ENCODE data around the gene NUP42.
"Not testable (repeated sequence)": the region's sequence is repeated elsewhere in the genome, so short reads cannot be mapped to it uniquely, and the experiment has no call there.

The NUP42 gene

DNA sequence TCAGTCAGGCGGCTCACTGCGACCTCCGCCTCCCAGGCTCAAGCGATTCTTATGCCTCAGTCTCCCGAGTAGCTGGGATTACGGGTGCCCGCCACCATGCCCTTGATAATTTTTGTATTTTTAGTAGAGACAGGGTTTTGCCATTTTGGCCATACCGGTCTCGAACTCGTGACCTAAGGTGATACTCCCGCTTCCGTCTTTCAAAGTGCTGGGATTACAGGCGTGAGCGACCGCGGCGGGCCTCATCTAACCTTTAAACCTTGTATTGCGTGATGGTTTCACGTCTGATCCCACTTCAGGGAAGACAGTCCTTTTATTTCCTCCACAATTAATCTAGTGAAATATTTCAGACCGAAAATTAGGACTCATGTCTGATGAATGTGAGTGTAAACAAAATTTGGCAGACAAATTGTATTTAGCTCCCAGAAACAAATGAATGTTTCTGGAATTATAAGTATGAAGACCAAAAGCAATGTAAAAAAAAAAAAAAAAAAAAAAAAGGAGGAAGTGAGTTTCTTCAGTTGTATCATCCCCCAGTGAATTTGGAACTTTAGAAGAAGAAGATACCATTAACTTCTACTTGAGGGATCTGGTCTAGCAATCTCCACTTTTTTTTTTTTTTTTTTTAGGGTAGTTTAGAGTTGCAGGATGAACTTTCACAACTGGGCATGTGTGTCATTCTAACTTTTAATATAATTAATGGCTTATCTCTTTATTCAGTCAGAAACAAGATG, 1.6 kb downstream of the NUP42 start:
- no peak for DNase-seq (ENCODE audit: low read depth)
- no peak for TF ChIP-seq CTCF (IDR thresholded peaks at IDR 0.05; ENCODE audit: low read depth, low read length, missing control alignments)
- in situ Hi-C loops (cut with HindIII; ENCODE audit: low sequenced_read_pairs): no loop called here
- H3K4me3 ChIP-seq (ENCODE audit: low read depth, low read length): peak overlapping the region; percentile 95

DNA sequence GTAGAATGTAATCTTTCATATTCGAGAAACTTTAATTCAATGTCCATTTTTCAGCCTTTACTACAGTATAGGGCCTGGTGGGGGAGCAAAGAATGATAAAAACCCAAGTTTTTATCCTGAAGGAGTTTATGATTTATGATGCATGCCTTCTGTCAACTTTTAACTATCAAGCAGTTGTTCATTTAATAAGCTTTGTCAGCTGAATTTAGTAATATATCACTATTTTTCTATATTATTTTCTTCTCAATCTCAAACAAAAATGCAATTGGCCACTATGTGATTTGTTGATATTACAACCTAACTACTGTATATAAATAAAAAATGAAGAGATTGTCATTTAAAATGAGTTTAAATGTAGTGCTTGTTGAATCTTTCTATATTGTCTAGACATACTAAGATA, 2.4 kb downstream of the NUP42 start:
- H3K4me3 ChIP-seq (ENCODE audit: low read depth, low read length): no peak overlapping the region
- no peak for DNase-seq (ENCODE audit: low read depth)
- no peak for TF ChIP-seq CTCF (IDR thresholded peaks at IDR 0.05; ENCODE audit: low read depth, low read length, missing control alignments)
- in situ Hi-C loops (cut with HindIII; ENCODE audit: low sequenced_read_pairs): no loop called here

- DNase-seq (ENCODE audit: low read depth): peak; percentile 11
- in situ Hi-C loops (cut with HindIII; ENCODE audit: low sequenced_read_pairs): no loop called here
- TF ChIP-seq CTCF (IDR thresholded peaks at IDR 0.05; ENCODE audit: low read depth, low read length, missing control alignments): peak; percentile 26
- no peak overlapping the region for H3K4me3 ChIP-seq (ENCODE audit: low read depth, low read length)
These were observed 3.0 kb downstream of the NUP42 start for GRCh38 chr7:23184709-23185359.

- TF ChIP-seq CTCF (IDR thresholded peaks at IDR 0.05; ENCODE audit: low read depth, low read length, missing control alignments): no peak
- DNase-seq (ENCODE audit: low read depth): no peak
- in situ Hi-C loops (cut with HindIII; ENCODE audit: low sequenced_read_pairs): no loop called here
- no peak overlapping the region for H3K4me3 ChIP-seq (ENCODE audit: low read depth, low read length)
These were observed 4.1 kb downstream of the NUP42 start for GRCh38 chr7:23185980-23186379.

DNA sequence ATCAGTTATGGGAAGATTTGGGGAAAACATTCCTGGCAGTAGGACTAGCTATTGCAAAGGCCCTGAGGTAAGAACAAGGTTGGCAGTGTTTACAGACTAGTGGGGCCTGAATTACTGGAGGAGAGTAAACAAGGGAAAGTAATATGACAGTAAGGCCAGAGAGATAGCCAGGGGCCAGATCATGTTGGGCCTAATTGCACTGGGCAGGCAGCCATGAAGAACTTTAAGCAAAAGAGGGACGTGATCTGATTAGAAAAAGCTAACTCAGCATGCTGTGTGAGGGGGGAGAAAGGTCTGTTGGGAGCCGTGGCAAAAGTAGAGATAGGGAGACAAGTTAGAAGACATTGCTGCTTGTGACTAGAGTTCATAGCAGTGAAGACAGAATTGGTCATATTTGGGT, 9.2 kb downstream of the NUP42 start:
- no peak for TF ChIP-seq CTCF (IDR thresholded peaks at IDR 0.05; ENCODE audit: low read depth, low read length, missing control alignments)
- no peak overlapping the region for H3K4me3 ChIP-seq (ENCODE audit: low read depth, low read length)
- DNase-seq (ENCODE audit: low read depth): no peak
- in situ Hi-C loops (cut with HindIII; ENCODE audit: low sequenced_read_pairs): no loop called here

GRCh38 chr7:23193650-23194227, 11.9 kb downstream of the NUP42 start:
- H3K4me3 ChIP-seq (ENCODE audit: low read depth, low read length); DNase-seq (ENCODE audit: low read depth); in situ Hi-C loops (cut with HindIII; ENCODE audit: low sequenced_read_pairs): not testable (repeated sequence)

- DNase-seq (ENCODE audit: low read depth): no peak
- no peak overlapping the region for H3K4me3 ChIP-seq (ENCODE audit: low read depth, low read length)
- in situ Hi-C loops (cut with HindIII; ENCODE audit: low sequenced_read_pairs): no loop called here
- TF ChIP-seq CTCF (IDR thresholded peaks at IDR 0.05; ENCODE audit: low read depth, low read length, missing control alignments): no peak
These were observed 14.5 kb downstream of the NUP42 start for GRCh38 chr7:23196306-23196705.

DNA sequence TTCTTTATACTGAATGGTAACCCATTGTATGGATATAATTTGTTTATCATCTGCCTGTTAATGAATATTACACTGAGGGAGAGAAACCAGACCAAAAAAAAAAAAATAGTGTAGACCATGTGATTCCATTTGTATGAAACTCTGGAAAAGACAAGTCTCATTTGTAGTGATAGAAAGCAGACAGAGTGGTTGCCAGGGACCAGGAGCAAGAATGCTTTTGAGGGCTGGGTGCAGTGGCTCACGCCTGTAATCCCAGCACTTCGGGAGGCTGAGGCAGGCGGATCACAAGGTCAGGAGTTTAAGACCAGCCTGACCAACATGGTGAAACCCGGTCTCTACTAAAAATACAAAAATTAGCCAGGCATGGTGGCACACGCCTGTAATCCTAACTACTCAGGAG, 15.9 kb downstream of the NUP42 start:
- H3K4me3 ChIP-seq (ENCODE audit: low read depth, low read length); DNase-seq (ENCODE audit: low read depth); in situ Hi-C loops (cut with HindIII; ENCODE audit: low sequenced_read_pairs): not testable (repeated sequence)
